SW480 (cell line): ENCODE results near the gene SCFD2.
"Not testable (repeated sequence)": the region's sequence is repeated elsewhere in the genome, so short reads cannot be mapped to it uniquely, and the experiment has no call there.

ENCODE experiments used
- DNase-seq: peaks from one replicate; pipeline ENCODE4 v3.0.0-alpha.2; 2016; ENCODE audit warnings: low spot score

Gene SCFD2

DNA sequence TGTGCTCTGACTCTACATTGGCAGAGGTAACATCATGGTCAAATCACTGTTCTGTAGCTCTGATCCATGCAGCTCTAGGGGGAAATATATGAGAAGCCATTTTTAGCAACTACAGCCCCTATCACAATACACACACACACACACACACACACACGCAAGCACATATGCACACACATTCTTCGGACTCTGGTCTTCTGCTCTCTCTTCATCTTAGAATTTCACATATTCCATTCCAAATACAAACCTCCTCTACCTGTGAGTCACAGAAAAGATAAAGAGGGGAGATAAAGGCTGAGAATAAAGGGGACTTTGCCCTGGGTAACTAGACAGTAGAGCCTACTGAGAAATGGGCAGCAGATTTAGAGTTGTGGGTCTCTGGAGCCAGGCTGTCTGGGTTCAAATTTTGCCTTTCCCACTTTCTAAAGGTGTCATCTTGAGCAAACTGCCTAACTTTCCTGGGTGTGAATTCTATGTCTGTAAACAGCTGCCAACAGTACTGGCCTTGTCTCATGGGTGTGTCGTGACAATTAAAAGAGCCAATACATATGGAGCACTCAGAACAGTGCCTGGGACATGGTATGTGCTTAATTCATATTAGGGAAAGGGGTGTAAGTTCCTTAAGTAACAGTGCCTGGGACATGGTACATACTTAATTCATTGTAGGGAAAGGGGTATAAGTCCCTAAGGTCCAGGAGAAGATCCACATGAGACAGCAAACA, 515.3 kb downstream of the SCFD2 start:
- no peak for DNase-seq

- DNase-seq = no peak
Measured at GRCh38 chr4:52848254-52848653, 517.6 kb downstream of the SCFD2 start.

DNA sequence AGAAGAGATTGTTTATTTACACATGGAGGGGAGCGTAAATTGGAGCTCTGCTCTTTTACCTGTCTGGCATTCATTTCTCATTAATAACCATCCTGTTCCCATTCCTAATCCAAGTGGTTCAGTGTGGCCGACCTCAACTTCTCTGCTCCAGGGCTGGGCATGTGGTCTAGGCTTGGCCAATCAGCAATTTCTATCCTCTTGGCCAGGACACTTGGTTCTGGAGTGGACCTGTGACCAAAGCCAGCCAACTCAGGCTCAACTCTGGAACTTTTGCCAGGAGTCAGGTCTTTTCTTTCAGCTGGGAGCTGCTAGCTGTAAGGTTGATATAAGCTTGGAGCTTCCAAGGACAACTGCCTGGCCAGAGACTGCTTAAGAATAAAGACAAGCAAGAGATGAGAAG, 519.4 kb downstream of the SCFD2 start:
- no peak for DNase-seq

- no peak for DNase-seq
Measured at GRCh38 chr4:52844596-52844995, 521.3 kb downstream of the SCFD2 start.

- no peak for DNase-seq
Measured at GRCh38 chr4:52843958-52844357, 521.9 kb downstream of the SCFD2 start.

GRCh38 chr4:52843351-52843750, 522.5 kb downstream of the SCFD2 start:
- no peak for DNase-seq

GRCh38 chr4:52842792-52843191, 523.1 kb downstream of the SCFD2 start:
- no peak for DNase-seq

DNA sequence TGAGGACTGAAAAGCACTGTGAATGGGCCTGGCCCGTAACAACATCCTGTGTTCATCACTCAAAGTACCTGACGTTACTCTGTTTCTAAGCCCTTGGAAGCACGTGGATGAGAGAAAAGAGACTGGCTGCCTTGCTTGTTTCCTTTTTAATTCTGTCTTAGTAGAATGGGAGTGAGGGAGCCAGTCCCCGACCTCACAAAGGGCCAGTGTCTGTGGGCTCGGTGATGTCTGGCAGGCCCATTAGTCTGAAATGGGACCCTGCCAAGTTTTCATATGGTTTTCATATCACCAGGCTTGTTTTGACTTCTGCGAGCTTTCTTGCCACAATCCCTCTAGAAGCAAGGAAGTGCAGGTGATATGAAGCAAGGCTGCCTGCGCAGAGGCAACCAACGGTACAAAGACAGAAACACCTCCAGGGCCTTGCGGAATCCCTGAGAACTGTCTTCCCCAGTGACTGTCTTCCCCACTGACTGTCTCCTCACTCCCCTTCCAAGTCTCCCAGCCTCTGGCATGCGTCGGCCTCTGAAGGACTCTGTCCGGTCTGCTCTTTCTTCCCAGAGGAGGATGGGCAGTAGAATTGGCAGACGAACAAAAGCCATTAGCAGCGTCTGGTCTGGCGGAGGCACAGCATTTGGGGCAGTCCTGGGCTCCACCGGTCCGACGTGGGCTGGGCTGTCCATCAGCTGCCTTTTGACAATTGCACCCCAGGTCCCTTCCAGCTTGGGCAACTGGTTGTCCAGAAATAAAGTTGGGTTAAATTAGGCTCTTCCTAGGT, 524.0 kb downstream of the SCFD2 start:
- no peak for DNase-seq

- no peak for DNase-seq
Measured at GRCh38 chr4:52840531-52841370, 525.1 kb downstream of the SCFD2 start.

GRCh38 chr4:52838729-52839586, 526.9 kb downstream of the SCFD2 start:
- DNase-seq = peak; percentile 66

GRCh38 chr4:52837716-52838558, 527.9 kb downstream of the SCFD2 start:
- peak; percentile 93 for DNase-seq

DNA sequence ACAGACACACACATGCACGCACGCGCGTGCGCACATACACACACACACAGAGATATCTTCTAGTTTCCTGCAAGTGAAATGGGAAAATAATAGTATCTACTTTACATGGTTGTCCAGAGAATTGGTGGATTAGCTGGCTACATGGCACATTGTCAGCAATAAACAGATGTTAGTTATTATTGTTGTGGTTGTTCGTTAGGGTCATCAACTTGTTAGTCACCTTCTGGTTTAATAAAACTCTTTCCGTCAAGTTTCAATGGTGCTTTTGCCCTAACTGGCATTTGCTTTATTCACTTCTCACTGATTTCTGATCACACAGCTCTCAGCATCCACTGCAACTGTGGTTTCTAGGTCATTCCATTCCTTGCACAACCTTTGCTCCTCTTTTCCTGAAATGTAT, 529.2 kb downstream of the SCFD2 start:
- DNase-seq = peak; percentile 13

DNA sequence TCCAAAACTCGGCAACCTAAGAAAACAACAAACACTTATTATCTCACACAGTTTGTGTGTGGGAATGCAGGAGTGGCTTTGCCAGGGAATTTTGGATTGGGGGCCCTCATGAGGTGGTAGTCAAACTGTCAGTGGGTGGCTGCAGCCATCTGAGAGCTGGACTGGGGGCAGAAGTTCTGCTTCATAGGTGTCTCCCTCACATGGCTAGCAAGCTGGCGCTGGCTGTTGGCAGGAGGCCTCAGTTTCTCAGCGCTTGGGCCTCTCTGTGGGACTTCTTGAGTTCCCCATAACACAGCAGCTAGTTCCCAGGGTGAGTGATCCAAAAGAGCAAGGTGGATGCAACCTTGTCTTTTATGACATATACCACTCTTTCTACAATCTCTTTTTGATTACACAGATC, 529.7 kb downstream of the SCFD2 start:
- DNase-seq = no peak

DNA sequence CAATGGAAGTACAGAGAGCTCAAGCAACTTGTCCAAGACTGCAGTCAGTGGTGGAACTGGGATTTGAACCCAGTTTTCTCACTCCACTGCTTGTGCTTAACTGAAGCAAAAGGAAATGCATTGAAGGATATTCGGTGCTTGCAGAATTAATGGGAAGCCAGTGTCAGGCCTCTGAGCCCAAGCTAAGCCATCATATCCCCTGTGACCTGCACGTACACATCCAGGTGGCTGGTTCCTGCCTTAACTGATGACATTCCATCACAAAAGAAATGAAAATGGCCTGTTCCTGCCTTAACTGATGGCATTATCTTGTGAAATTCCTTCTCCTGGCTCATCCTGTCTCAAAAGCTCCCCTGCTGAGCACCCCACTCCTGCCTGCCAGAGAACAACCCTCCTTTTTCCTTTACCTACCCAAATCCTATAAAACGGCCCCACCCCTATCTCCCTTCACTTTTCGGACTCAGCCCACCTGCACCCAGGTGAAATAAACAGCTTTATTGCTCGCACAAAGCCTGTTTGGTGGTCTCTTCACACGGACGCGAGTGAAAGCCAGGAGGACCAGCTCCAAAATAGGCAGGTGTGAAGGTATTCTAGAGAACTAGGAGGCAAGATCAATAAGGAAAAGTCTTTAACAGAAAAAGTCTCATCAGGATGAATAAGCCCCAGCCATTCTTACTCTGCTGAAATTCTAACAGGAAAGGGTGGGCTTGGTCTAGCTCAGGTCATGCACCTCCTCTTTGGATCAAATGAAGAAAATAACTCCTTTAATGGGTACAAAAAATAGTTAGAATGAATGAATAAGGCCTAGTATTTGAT, 531.0 kb downstream of the SCFD2 start:
- not testable (repeated sequence) for DNase-seq

DNA sequence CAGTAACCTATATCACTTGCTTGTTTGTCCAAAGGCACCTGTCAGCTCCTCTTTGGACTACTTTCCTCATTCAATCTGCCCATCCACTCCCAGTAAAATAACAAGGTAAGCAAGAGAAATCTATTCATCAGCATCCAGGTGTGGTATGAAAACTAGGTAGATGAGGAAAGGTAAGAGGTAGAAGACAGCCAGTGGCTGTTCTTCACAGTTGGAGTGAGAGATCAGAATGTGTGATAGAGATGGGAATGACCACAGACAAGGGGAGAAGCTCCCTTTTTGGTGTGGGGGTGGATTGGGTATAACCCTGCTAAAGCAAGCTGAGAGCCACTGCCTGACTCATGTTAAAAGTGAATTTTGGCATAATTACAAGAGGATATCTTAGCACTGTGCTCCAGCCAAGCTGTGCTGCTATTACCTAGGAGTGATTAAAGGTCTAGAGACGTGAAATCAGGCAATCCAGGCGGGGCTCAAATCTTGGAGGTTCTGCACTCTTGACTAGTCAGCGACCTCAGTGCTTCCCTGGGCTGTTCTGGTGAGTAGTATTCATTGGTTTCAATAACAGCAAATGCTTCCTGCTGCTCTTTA, 531.8 kb downstream of the SCFD2 start:
- DNase-seq = no peak

DNA sequence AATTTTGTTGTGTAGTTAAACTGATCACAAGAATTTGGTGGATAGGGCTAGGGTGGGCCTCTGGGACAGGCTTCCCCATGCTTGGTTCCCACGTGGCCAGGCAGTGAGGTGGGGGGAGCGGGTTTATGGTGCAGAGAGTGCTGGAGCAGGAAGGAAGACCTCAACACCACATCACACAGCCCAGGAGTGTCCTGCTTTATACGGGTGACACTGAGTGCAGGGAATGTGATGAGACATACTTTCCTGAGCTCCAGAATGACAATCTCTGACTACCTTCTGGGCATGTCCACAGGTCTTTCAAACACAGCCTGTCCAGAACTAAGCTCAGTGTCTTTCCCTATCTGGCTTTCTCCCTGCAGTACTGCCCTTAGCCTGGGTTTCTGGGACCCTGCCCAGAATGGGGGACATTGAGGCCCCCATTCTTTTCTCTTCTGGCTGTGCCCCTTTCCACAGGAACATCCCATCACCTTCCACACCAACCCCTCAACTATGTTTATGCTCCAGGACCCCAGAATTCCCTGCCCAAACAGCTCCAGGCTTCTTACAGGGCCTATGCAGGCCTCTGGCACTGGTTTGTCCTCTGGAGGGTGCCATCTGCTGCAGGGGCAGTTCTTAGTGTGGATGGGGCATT, 540.3 kb downstream of the SCFD2 start:
- peak; percentile 92 for DNase-seq

DNA sequence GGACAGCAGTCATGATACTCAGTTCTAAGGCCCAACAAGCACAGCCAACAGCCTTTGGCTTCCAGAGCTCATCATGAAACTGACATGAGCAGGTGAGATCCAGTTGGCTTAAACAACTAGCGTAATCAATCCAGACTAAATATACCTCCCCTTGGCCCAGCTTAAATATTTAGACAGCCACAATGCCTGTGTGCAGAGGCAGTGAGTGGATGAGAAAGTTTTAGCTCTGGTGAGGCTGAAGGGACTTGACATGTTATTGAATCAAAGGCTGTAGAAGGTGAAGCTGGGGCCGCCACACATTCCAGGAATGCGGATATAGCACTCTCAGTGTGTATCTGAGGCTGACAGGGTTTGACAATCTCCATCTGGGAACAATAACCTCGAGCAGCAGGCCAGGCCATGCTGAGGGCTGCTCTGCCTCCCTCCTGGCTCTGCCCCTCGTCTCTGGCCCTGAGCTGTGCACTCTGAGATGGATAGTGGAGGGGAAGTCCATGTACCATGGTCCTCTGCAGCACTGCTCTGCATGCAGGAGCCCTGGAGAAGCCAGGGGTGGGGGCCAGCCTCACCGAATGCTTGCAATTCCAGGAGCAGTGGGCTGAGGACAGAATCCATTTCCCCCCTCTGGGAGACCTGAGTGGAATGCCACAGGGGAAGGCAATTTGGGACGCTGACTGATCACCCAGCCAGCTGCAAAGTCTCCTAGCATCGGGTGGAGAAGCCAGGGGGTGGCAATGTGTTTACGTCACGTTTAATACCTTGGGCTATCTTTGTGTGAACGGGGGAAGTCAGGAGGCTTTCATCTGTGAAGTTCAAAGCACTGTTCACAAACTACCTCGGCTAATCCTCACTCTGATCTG, 541.0 kb downstream of the SCFD2 start:
- peak; percentile 69 for DNase-seq

DNA sequence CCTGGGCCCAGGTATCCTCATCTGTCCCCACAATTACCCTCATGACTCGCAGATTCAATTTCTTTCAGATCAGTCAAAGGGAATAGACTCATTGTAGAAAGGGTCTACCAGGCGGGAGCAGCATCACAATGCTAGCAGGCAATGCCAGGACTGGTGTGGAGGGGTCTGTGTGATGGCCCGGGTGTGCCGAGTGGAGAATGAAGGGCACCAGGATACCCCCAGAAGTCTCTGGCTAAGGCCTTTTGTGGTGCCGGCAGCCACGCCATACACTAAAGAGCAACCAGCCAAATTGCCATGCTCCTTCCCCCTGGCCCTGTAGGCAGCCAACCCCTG, 541.6 kb downstream of the SCFD2 start:
- DNase-seq = no peak
